ENCODE data around the gene MLXIP.
"Not testable (repeated sequence)": the region's sequence is repeated elsewhere in the genome, so short reads cannot be mapped to it uniquely, and the experiment has no call there.

MLXIP gene

DNA sequence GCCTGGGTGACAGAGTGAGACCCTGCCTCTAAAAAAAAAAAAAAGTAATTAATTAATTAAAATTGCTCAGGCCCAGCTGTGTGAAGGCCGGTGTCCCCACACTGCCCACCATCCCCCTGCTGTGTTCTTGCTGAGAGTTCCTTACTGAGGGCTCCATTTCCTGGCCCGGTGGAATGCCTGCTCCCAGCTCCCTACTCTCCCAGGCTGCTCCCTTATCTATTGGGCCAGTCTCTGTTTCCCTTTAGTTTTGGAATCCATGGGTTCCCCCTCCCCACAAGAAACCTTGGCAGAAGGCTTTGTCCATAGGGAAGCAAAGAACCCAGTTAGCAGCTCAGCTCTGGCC, 19.0 kb downstream of the MLXIP start:
- no peak for DNase-seq

DNA sequence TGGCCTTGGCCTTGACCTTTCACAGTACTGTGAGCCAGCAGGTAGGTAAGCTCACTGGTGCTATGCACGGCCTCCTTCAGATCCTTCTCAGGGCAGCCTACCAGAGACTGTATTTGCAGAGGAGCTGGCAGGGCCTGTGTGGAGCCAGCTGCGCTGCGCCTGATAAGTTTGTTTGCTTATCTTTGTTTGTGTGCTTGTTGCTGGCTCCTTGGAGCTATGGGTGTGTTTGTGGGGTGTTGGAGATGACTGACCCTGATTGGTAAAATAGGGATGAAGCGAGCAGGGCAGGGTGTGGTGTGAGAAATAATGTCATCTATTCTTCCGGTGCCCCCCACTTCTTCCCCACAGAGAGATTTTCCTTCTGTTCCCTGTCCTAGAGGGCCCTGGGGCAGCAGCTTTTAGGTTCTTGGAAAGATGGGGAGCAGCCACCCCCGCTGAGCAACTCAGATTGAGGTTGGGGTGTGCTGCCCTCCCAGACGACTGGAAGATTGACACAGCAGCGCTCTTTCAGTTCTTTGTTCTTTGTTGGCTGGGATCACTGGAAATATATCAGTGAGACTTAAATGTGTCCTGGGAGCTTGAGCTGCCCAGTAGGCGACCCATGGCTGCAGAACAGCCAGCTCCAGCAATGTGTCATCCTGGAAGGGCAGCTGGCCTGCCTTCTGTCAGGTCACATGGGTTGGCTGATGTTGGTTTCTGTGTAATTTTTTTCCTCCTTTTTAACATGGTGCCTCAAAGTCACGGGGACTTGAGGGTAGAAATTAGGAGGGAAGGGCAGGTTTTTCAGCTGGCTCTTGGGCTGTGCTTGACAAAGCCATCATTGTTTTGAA, 19.6 kb downstream of the MLXIP start:
- DNase-seq = peak; percentile 85

GRCh38 chr12:122099280-122099749, 20.8 kb downstream of the MLXIP start:
- no peak for DNase-seq

DNA sequence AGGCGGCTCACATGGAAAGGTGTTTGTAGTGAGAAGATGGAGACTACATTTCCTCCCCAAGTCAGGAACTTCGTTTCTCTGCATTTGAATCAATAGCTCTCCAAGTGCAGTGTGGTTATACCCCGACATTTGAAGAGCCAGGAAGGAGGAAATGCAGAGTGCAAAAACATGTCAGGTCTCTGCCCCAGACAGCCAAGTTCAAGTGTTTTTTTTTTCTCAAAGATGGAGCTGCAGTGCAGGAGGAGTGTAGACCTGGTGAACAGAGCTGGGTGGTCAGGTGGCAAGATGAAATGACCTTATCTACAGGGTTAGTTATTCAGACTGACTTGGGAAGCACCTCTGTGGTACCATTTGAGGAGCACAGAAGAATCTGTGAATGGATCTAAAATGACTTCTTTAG, 21.3 kb downstream of the MLXIP start:
- DNase-seq = no peak

DNA sequence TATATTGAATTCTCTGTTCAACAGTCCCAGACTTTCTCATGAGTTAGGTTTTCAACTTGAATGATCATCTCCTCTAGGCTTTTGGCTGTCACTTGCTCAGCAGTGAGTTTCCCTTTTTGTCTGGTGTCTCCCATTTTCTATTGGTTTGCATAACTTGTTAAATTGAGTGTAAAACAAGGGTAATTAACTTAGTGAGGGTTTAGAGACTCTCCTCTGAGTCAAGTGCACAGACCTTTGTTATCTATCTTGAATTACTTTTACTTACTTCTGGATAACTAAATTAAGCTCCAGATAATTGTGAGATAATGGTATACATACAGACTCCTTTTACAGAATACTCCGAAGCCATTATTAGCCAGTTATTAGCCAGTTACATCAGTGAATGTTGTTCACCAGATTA, 22.0 kb downstream of the MLXIP start:
- no peak for DNase-seq

- DNase-seq = peak; percentile 18
These were observed 23.8 kb downstream of the MLXIP start for GRCh38 chr12:122102331-122102730.

DNA sequence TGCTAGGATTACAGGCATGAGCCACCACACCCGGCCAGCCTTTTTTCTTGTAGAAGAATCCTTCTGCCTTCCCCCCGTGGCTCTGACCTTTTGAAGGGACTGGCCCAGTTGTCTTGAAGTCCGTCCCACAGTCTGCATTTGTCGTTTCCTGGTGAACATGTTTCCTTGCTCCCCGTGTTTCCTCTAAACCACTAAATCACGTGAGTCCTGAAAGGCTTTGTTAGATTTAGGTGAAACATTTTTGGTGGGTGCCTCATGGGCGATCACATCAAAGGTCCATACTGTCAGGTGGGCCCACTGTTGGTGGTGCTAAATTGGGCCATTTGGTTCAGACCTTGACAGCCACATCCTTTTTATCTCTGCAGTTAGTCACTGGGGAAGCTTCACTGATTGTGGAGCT, 26.3 kb downstream of the MLXIP start:
- no peak for DNase-seq

- not testable (repeated sequence) for DNase-seq
These were observed 26.9 kb downstream of the MLXIP start for GRCh38 chr12:122105496-122105895.

DNA sequence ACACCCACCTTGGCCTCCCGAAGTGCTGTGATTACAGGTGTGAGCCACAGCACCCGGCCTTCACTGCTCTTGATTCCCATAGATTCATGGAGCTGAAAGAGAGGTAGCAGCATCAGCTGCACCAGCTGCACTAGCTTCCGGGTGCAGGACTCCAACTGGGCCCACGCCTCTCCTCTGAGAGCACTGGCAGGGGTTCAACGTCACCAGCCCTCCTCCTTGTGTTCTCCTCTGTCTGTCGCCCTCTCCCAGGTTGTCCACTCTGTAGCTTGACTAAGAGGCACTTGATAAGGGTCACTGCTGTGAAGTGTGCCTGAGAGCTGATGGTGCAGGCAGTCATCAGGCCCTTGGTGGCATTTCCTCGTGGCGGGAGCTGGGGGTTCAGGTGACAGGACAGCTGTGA, 28.3 kb downstream of the MLXIP start:
- peak; percentile 94 for DNase-seq

DNA sequence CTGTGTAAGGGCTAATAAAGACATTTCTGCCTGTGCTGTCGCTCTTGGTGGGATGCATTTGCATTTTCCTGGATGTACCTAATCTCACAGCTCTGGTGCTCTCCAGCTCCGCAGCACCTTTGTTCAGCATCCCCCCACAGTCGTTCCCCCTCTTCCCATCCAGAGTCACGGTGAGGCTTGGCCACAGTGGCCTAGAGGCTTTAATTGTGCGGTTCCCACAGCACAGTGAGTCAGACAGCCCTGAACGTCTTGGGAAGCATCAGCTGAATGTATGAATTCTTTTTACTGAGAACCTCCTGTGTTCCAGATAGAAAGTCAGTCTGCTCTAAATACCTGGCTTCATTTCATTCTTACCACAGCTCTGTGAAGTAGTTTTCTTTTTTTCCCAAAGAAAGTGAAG, 28.7 kb downstream of the MLXIP start:
- no peak for DNase-seq

- DNase-seq = peak; percentile 93
These were observed 32.6 kb downstream of the MLXIP start for GRCh38 chr12:122111089-122111641.

GRCh38 chr12:122116707-122117535, 38.4 kb downstream of the MLXIP start:
- peak; percentile 86 for DNase-seq

DNA sequence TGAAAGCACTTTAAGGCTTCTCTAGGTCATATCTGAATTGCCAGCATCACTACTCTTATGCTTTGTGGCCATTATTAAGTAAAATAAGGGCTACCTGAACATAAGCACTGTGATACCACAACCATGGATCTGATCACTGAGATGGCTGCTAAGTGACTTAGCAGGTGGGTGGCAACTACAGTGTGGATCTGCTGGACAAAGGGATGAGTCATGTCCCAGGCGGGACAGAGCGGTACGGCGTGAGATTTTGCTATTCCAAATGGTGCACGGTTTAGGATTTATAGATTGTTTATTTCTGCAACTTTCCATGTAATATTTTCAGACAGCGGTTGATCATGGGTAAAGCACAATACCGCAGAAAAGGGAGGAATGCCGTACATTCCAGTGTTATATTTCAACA, 39.4 kb downstream of the MLXIP start:
- no peak for DNase-seq

- DNase-seq = not testable (repeated sequence)
These were observed 42.8 kb downstream of the MLXIP start for GRCh38 chr12:122121341-122121740.

DNA sequence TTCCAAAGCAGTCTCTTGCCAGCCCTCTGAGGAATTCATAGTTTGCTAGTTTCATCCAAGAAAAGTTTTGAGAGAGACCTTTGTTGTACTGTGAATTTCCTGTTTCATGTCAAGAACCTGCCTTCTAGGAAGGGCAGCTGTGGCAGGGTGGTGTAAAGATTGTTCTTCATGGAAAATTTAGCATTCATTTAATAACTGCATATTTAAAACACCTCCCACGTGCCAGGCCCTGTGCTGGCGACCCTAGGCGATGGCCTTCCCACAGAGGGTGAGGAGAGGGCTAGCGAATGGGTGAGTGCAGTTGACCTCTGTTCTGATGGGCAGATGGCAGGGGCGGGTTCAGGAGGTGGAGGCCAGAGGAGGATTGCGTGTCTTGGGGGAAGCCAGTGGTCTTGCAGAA, 43.2 kb downstream of the MLXIP start:
- DNase-seq = no peak

DNA sequence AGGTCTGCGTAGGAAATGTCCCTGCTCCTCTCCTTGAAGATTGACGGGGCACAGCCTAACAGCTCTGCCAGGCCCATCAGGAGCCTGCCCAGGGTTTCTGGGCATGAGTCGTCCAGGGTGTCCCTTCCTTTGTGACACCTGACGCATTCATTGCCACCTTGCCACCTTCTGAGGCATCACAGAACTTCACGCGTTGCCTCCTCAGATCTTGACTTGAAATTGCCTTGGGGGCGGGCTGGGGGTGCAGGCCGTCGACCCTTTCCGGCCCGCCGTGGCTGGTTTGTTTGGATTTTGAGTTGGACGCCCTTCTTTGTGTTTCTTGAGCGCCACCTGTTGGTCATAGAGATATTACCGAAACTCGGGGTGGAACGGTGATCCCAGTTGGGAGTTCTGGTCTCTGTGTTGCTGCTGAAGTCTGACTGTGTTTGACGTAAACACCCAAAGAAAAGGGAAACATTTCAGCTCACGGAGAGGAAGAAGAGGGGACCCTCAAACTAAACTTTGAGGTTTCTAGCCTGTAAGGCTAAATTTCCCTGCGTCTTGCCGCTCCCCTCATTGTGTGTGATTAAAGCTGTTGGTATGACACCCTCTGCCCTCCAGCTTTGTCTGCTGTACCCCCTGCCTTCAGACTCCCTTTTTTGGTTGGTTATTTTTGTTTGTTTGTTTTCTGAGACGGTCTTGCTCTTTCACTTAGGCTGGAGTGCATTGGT, 44.6 kb downstream of the MLXIP start:
- DNase-seq = peak; percentile 58

GRCh38 chr12:122123761-122124145, 45.2 kb downstream of the MLXIP start:
- no peak for DNase-seq

DNA sequence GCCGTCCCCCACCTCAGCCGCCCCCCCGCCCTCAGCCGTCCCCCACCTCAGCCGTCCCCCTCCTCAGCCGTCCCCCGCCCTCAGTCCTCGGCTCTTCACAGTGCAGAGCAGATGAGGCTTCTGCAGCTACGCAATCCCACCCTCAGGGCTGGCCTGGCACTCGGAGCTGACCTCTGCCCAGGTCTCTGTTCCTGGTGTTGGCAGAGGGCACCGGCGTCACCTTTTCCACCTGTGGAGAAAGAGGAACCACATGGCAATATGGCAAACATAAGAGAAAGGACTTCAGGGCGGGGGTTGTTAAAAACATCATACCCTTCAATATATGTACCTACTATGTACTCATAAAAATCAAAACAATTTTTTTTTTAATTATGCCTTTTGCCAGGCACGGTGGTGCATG, 45.8 kb downstream of the MLXIP start:
- DNase-seq = no peak

- no peak for DNase-seq
These were observed 47.1 kb downstream of the MLXIP start for GRCh38 chr12:122125452-122126341.

DNA sequence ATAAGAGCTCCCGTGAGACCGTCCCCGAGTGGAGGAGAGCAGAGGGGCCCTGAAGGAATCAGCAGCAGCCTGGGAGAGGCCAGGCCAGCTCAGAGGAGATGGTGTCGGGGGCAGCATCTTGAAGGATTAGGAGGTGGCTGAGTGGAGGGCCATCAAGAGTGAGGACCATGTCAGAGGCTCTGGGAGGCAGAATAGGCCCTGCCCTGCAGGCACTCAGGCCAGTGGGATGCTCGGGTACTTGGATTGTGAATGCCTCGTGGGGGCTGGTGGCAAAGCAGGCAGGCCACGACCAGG, 47.7 kb downstream of the MLXIP start:
- no peak for DNase-seq

DNA sequence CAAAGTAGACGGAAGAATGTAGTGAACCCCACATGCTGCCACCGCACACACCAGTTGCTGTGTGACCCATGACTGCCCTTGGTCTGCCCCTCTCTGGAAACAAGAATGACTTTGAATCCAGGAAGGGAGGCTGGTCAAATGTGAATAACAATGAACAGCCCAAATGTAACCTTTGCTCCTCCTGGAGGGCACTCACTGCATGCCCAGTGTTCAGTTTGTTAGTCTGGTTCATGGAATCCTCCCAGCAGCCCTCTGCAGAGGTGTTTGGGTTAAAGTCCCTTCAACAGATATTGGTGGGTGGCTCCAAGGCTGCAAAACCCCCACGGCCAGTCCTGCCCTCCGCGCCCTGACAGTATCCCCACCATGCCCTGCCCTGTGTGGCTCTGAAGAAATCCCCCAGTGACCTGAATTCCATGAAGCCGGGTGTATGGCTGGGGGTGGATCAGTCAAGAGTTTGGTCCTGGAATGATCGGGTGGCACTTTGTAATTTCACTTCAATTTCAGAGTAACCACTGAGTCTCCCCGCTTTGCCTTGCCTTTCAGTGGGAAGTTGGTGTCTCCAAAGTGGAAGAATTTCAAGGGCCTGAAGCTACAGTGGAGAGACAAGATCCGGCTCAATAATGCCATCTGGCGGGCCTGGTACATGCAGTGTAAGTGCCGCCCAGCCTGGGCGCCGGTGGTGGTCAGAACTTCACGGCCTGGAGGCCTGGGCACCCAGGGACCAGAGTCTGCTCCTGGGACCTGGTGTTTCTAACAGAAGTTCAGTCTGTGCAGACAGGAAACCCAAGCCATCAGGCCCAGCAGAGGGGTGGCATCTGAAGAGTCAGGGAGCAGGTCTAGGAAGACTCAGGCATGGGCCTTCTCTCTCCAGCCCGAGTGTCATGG, 48.4 kb downstream of the MLXIP start:
- DNase-seq = no peak
